T-helper 1 cell treated with Interleukin-12 subunit alpha and Interleukin-12 subunit beta and Interleukin-4 antibody, amounts not matched to agents 30 μg/mL and 1 μg/mL, for 36 hours (primary cell): Measurements from ENCODE around the gene BAG1.

Experiments
- H3K27ac Mint-ChIP-seq: one replicate; pipeline ENCODE4 v1.8.0; 2021; ENCODE audit warnings: mild to moderate bottlenecking, mixed read lengths
- H3K27me3 Mint-ChIP-seq: one replicate; pipeline ENCODE4 v1.8.0; 2021; ENCODE audit warnings: low read depth, mixed read lengths
- H3K36me3 Mint-ChIP-seq: one replicate; pipeline ENCODE4 v1.8.0; 2021; ENCODE audit warnings: low read depth, mixed read lengths
- H3K4me1 Mint-ChIP-seq: one replicate; pipeline ENCODE4 v1.8.0; 2021; ENCODE audit warnings: low read depth, mixed read lengths
- H3K4me3 Mint-ChIP-seq: one replicate; pipeline ENCODE4 v1.8.0; 2021; ENCODE audit warnings: mild to moderate bottlenecking, moderate library complexity, mixed read lengths
- H3K9me3 Mint-ChIP-seq: one replicate; pipeline ENCODE4 v1.8.0; 2021; ENCODE audit warnings: mixed read lengths

The BAG1 gene

DNA sequence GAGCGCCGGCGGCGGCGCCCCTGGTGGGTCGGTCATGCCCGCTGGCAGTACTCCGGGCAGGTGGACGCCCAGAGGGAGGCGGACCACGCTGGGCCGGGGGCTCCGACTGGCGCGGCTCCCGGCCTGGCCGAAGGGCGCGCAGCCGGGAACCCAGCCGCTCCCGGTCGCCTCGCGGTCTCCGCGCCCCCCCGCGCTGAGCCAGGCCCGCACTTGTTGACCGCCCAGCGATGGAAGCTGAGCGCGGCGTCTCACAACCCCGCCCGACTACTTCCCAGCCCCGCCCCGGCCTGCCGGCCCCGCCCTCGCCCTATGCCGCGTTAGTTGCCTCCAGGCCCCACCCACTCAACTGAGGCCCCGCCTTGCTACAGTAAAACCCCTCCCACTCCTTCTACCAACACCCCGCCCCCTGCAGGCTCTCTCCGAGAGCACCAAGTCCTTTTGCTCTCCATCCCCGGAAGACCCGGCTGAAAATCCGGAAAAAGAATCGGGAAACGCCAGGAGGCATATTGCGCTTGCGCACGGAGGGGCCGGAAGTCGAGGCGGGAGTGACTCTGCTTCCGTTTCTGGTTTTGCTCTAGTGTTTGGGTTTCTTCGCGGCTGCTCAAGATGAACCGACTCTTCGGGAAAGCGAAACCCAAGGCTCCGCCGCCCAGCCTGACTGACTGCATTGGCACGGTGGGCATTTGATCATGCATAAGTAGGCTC lies at the start of gene BAG1, which contains the start of gene CHMP5:
BAG1 (minus strand) TSS at position 236 of the 705 bp plus-strand sequence.
CHMP5 (plus strand) TSS at position 577 of the 705 bp plus-strand sequence; CDS start at position 607, 30 bp downstream.
- H3K27me3 Mint-ChIP-seq: no peaks in the 10 kb centered on the region
- H3K36me3 Mint-ChIP-seq: peaks cover 47% of the 10 kb centered on the region

DNA sequence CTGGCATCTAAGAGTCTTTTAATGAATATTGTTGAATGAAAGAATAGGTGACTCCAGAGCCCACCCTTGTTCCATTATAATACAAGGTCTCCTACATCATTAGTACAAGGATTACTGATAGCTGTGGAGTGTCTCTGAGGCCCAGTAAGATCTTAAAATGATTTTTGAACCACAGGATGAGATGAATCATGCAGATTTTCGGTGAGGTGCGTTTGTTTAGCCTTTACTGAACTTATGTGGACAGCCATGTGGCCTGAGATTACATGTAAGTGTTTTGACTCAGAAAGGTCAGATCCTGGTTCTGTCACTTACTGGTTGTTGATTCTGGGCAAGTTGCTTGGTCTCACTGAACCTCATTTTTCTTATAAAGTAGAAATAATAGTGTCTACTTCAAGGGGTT lies 47.4 kb upstream of the BAG1 start:
- H3K9me3 Mint-ChIP-seq: no peaks in the 10 kb centered on the region
- peaks cover 39% of the 10 kb centered on the region for H3K36me3 Mint-ChIP-seq
- peaks cover 8% of the 10 kb centered on the region for H3K4me1 Mint-ChIP-seq
- no peaks in the 10 kb centered on the region for H3K27me3 Mint-ChIP-seq
- no peak overlapping the region for H3K27ac Mint-ChIP-seq
- H3K4me3 Mint-ChIP-seq: no peak overlapping the region

More for the DNA sequence above, at the start of gene BAG1, which contains the start of gene CHMP5:
- H3K4me1 Mint-ChIP-seq: peaks cover 48% of the 10 kb centered on the region
- H3K9me3 Mint-ChIP-seq: no peaks in the 10 kb centered on the region
- H3K4me3 Mint-ChIP-seq: peak within 1 kb of the TSS; percentile 97
- H3K27ac Mint-ChIP-seq: peak within 1 kb of the TSS; percentile 95

DNA sequence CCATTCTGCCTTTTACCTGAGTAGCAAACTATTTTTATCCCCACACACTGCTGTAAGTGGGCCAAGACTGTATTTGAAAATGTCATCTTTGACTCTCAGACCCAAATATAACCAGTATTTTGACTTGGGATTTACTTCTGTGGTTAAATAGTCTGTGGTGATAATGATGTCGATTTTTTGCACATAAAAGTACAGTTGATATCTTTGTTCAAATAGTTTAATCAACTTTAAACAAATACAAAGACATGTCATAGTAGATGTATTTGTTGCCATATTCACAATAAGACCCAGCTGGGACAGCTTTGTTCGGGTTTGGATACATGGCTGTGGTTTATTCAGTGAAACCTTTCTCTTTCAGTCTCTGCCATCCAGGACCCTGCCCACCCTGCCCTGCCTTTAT lies 46.2 kb upstream of the BAG1 start:
- Mint-ChIP-seq H3K27me3 (no peaks in the 10 kb centered on the region), H3K9me3 (no peaks in the 10 kb centered on the region), H3K36me3 (peaks cover 31% of the 10 kb centered on the region), H3K4me1 (peaks cover 9% of the 10 kb centered on the region), H3K4me3 (no peak overlapping the region), H3K27ac (no peak overlapping the region)

DNA sequence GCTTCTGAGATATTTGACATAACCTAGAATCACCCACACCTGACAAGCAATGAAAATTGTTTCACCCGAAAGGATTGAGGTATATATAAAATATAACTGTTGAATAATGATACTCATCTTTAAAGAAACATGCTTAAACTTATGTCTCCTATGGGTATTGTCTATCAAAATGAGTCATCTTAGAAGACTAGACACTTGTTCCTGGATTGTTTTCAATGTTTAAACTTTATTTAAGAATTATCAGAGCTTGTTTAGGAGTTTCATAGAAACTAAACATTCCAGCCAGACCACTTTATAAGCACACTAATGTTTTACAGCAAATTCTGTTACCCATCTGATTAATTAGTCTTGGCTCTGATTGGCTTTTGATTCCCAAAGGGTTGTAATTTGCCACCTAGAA lies 45.4 kb upstream of the BAG1 start:
- Mint-ChIP-seq H3K9me3 (no peaks in the 10 kb centered on the region), H3K27me3 (no peaks in the 10 kb centered on the region), H3K4me3 (no peak overlapping the region), H3K36me3 (peaks cover 27% of the 10 kb centered on the region), H3K27ac (no peak overlapping the region), H3K4me1 (peaks cover 6% of the 10 kb centered on the region)

DNA sequence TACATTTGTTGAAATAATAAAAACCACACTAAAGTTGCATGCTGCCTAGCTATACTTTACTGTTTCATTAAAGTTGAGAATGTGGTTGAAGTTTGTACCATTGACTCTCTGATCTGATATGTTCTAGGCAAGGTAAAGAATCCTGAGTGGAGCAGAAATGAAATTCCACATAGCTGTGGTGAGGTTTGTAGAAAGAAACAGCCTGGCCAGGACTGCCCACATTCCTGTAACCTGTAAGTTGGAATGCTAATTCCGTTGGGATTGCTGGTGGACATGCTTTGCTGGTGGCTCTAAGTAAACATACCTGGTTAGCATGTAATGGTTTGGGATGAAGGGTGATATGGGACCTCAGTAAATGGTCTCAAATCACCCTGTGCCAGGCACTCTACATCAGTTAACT lies 42.6 kb upstream of the BAG1 start:
- Mint-ChIP-seq H3K4me3 (no peak overlapping the region), H3K36me3 (peaks cover 25% of the 10 kb centered on the region), H3K4me1 (peaks cover 9% of the 10 kb centered on the region), H3K27ac (no peak overlapping the region), H3K9me3 (no peaks in the 10 kb centered on the region), H3K27me3 (no peaks in the 10 kb centered on the region)

DNA sequence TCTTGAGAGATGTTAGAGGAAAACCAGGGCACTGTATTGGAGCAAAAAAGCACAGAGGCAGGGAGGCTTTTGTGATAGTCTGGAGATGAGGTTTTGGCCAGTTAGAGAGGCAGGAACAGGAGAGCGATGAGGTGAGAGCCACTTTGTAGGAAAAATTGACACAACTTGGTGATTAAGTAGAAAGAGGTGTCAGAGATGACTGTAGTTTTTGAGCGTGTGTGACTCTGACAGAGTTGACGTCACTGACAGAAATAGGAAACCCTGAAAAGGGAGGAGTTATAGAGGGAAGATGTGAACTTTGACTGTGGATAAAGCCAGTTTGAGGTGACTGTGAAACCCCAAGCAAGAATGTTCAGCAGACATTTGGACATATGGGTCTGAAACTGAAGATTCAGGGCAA lies 41.5 kb upstream of the BAG1 start:
- no peak overlapping the region for H3K27ac Mint-ChIP-seq
- no peaks in the 10 kb centered on the region for H3K9me3 Mint-ChIP-seq
- H3K36me3 Mint-ChIP-seq: peaks cover 24% of the 10 kb centered on the region
- H3K4me1 Mint-ChIP-seq: peaks cover 9% of the 10 kb centered on the region
- H3K4me3 Mint-ChIP-seq: no peak overlapping the region
- no peaks in the 10 kb centered on the region for H3K27me3 Mint-ChIP-seq

DNA sequence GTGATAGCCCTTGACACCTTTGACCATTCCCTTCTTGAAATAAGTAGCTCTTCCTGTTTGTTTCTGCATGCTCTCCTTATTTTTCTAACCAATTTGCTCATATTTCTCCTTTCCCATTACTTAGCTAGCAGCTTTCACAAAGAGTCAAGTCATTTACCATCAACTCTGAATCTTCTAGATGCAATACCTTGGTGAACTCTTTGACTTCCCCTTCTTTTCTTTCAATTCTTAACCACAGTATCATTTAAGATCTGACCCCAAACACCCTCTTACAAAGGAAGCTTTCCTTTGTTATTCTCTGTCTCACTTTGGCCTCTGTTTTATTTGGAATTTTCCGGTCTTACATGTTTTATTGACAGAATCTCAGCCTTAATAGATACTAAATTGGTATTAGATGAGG lies 39.9 kb upstream of the BAG1 start:
- no peaks in the 10 kb centered on the region for H3K27me3 Mint-ChIP-seq
- no peak overlapping the region for H3K27ac Mint-ChIP-seq
- no peaks in the 10 kb centered on the region for H3K9me3 Mint-ChIP-seq
- H3K36me3 Mint-ChIP-seq: peaks cover 28% of the 10 kb centered on the region
- H3K4me3 Mint-ChIP-seq: no peak overlapping the region
- peaks cover 12% of the 10 kb centered on the region for H3K4me1 Mint-ChIP-seq

DNA sequence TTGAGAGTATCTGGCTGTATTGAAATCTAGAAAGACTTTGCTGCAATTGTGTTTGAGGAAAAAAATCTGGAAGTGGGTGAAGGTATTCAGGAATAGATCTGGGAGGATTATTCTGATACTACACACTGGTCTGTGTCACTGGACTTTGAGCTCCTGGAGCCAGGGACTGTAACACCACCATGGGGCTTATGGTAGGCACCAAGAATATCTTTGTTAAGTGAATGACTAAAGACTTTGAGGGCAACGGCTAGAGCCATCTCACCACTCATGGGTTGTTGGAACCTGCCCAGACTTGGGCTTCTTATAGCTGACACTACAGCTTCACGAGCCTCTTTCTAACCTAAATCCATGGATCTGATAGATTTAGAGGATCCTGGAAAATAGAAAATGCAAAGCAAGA lies 36.0 kb upstream of the BAG1 start:
- peaks cover 49% of the 10 kb centered on the region for H3K36me3 Mint-ChIP-seq
- H3K4me3 Mint-ChIP-seq: no peak overlapping the region
- no peak overlapping the region for H3K27ac Mint-ChIP-seq
- H3K9me3 Mint-ChIP-seq: no peaks in the 10 kb centered on the region
- H3K4me1 Mint-ChIP-seq: peaks cover 36% of the 10 kb centered on the region
- no peaks in the 10 kb centered on the region for H3K27me3 Mint-ChIP-seq

DNA sequence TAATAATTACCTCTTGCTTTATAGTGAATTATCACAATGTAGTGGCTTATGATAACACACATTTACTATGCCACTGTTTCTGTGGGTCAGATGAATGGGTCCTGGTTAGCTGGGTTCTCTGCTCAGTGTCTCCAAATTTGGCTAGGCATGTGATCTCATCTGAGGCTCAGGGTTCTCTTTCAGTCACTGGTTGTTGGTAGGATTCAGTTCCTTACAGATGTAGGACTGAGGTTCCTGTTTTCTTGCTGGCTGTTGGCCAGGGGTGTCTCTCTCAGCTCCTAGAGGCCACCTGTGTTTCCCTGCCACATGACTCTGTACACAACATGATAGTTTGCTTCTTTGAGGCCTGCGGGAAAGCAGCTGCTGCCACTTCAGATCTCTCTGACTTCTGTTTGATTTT lies 32.9 kb upstream of the BAG1 start:
- Mint-ChIP-seq H3K27ac (peak overlapping the region; percentile 80), H3K27me3 (no peaks in the 10 kb centered on the region), H3K4me3 (peak overlapping the region; percentile 45), H3K4me1 (peaks cover 53% of the 10 kb centered on the region), H3K36me3 (peaks cover 63% of the 10 kb centered on the region), H3K9me3 (no peaks in the 10 kb centered on the region)

DNA sequence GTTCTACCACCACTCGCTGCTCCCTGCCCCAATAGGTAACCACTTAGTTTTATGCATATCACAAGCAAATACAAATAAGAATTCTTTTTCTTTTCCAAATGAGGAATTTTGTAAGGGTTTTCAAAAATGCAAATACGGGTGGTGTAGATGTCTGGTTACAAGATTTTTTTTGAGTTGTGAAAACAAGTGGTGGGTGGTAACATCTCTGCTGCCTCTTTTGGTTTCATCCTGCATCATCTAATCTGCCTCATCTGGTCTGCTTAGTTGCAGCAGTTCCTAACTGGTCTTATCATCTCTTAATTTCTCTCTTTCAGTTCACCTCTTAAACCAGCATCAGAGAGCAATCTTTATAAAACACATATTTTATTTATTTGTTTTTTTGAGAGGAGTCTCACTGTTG lies 31.1 kb upstream of the BAG1 start:
- Mint-ChIP-seq H3K27ac (peak overlapping the region; percentile 49), H3K4me1 (peaks cover 63% of the 10 kb centered on the region), H3K36me3 (peaks cover 63% of the 10 kb centered on the region), H3K4me3 (peak overlapping the region; percentile 1), H3K27me3 (no peaks in the 10 kb centered on the region), H3K9me3 (no peaks in the 10 kb centered on the region)

DNA sequence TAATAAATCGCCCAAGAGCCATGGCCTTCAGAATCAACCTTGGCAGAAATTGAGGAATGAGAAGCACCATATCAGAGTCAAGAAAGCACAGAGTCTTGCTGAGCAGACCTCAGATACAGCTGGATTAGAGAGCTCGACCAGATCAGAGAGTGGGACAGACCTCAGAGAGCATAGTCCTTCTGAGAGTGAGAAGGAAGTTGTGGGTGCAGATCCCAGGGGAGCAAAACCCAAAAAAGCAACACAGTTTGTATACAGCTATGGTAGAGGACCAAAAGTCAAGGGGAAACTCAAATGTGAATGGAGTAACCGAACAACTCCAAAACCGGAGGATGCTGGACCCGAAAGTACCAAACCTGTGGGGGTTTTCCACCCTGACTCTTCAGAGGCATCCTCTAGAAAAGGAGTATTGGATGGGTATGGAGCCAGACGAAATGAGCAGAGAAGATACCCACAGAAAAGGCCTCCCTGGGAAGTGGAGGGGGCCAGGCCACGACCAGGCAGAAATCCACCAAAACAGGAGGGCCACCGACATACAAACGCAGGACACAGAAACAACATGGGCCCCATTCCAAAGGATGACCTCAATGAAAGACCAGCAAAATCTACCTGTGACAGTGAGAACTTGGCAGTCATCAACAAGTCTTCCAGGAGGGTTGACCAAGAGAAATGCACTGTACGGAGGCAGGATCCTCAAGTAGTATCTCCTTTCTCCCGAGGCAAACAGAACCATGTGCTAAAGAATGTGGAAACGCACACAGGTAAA lies 30.3 kb upstream of the BAG1 start:
- Mint-ChIP-seq H3K27ac (peak overlapping the region; percentile 67), H3K27me3 (peaks cover 4% of the 10 kb centered on the region), H3K36me3 (peaks cover 64% of the 10 kb centered on the region), H3K4me1 (peaks cover 65% of the 10 kb centered on the region), H3K4me3 (peak overlapping the region; percentile 43), H3K9me3 (no peaks in the 10 kb centered on the region)

DNA sequence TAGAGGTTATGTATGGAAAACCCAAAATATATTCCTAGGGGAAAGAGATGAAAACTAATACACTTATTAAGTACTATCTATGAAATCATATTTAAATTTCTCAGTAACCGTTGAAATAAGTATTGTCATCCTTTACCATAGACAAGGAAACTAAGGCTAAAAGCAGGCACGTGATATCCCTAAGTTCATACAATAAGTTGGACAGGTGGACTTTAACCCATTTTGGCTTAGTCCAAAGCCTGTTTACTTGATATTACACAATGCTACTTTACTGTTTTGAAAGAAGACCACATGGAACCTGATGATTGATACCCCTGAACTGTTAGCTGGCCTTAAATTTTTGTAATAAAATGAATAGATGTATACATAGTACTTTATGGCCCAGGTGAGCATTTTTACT lies 29.3 kb upstream of the BAG1 start:
- no peak overlapping the region for H3K27ac Mint-ChIP-seq
- H3K36me3 Mint-ChIP-seq: peaks cover 57% of the 10 kb centered on the region
- H3K4me3 Mint-ChIP-seq: no peak overlapping the region
- peaks cover 4% of the 10 kb centered on the region for H3K27me3 Mint-ChIP-seq
- peaks cover 61% of the 10 kb centered on the region for H3K4me1 Mint-ChIP-seq
- no peaks in the 10 kb centered on the region for H3K9me3 Mint-ChIP-seq

DNA sequence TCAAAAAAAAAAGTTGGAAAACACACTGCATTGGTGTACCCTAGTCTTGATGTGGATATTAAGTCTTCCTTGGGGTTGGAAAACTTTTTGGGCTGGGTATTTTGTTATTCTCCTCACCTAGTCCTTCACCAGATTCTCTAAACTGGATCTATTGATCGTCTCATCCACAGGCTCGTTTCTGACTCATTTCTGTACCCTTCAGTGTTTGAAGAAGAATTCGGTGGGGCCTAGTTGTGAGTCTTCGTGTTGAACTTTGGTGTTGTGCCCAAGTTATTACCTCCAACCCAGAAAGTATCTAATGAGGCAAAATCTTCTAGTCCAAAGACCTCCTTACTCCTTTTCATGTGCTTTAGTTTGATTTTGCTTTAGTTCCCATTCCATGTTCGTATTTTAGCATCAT lies 27.4 kb upstream of the BAG1 start:
- peaks cover 48% of the 10 kb centered on the region for H3K4me1 Mint-ChIP-seq
- no peaks in the 10 kb centered on the region for H3K9me3 Mint-ChIP-seq
- peak overlapping the region; percentile 100 for H3K27ac Mint-ChIP-seq
- peak overlapping the region; percentile 98 for H3K4me3 Mint-ChIP-seq
- H3K27me3 Mint-ChIP-seq: peaks cover 4% of the 10 kb centered on the region
- H3K36me3 Mint-ChIP-seq: peaks cover 41% of the 10 kb centered on the region

DNA sequence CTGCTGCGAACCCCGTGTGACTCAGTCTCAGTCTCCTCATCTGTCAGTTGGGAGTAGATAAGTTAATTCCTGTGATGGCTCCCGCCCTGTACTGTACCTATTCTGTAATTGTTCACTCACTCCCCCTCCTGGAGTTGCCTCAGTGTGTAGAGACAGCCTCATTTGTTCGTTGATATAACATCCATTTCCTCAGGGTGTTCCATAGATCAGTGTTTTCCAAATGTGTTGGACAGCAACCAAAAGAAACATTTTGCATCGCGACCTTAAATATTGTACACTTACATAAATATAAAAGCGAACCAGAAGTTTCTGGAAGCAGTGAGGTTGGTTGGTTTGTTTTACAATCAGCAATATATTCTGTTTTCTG lies 26.5 kb upstream of the BAG1 start:
- peak overlapping the region; percentile 100 for H3K27ac Mint-ChIP-seq
- H3K4me3 Mint-ChIP-seq: peak overlapping the region; percentile 98
- peaks cover 45% of the 10 kb centered on the region for H3K4me1 Mint-ChIP-seq
- H3K27me3 Mint-ChIP-seq: peaks cover 4% of the 10 kb centered on the region
- H3K36me3 Mint-ChIP-seq: peaks cover 36% of the 10 kb centered on the region
- H3K9me3 Mint-ChIP-seq: no peaks in the 10 kb centered on the region
